ENCODE data around the gene TMEM266.

TMEM266 gene

DNA sequence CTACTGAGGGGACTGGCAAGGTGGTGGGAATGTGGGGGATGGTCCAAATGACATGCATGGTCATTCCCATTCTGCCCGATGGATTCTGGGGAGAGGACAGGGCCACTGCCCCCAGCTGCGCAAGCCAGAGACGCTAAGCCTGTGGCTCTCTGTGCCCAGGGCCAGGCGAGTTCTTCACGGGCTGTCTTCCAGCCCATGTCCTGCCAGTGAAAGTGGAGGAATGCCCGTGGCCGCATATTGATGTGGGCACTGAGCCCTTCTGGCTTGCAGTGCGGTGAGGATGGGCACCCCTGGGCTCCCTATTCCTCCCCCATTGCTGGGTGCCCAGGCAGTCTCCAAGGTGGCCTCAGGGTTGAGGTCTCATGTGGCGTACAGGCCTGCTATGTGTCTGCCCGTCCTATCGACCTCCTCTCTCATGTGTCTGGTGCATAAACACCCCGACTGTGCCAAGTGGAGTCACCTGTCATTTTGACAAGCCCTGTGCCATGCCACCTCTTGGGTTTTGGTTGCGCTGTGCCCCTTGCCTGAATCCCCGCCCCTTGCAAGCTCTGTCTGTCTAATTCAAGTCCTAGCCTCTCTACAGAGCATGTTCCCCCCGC, 116.8 kb downstream of the TMEM266 start:
- TF ChIP-seq, protein P1, sequence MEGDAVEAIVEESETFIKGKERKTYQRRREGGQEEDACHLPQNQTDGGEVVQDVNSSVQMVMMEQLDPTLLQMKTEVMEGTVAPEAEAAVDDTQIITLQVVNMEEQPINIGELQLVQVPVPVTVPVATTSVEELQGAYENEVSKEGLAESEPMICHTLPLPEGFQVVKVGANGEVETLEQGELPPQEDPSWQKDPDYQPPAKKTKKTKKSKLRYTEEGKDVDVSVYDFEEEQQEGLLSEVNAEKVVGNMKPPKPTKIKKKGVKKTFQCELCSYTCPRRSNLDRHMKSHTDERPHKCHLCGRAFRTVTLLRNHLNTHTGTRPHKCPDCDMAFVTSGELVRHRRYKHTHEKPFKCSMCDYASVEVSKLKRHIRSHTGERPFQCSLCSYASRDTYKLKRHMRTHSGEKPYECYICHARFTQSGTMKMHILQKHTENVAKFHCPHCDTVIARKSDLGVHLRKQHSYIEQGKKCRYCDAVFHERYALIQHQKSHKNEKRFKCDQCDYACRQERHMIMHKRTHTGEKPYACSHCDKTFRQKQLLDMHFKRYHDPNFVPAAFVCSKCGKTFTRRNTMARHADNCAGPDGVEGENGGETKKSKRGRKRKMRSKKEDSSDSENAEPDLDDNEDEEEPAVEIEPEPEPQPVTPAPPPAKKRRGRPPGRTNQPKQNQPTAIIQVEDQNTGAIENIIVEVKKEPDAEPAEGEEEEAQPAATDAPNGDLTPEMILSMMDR (IDR thresholded peaks at IDR 0.05; ENCODE audit: low read depth, low read length, missing control alignments) = no peak
- no peak for DNase-seq (ENCODE audit: extremely low read depth, low read depth)
- H3K4me3 ChIP-seq (replicated peaks; ENCODE audit: low read depth, low read length) = no peak overlapping the region

DNA sequence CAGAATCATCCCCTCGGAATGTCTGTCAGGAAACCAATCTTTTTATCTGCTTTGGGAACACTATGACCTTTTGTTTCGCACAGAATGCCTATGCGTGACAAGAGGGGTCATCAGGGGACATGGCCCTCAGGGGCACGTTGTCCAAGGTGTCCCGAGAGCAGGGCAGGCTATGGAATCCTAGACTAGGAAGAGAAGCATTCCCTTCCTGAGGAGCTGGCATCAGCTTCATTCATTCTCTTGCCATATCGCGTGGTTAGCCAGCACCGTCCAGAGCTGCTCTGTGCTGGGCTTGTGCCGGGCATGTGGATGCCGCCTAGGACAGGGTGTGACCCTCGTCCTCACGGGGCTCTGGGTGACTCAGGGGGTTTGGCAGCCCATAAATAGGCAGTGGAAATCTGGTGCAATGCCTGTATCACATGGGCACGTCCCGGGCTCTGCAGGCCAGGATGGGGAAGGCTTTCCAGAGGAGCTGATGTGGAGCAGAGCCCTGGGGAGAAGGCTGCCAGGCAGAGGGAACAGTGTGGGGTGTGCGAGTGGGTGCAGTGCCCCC, 117.8 kb downstream of the TMEM266 start:
- TF ChIP-seq, protein P1 (IDR thresholded peaks at IDR 0.05; ENCODE audit: low read depth, low read length, missing control alignments) = no peak
- no peak overlapping the region for H3K4me3 ChIP-seq (replicated peaks; ENCODE audit: low read depth, low read length)
- no peak for DNase-seq (ENCODE audit: extremely low read depth, low read depth)

DNA sequence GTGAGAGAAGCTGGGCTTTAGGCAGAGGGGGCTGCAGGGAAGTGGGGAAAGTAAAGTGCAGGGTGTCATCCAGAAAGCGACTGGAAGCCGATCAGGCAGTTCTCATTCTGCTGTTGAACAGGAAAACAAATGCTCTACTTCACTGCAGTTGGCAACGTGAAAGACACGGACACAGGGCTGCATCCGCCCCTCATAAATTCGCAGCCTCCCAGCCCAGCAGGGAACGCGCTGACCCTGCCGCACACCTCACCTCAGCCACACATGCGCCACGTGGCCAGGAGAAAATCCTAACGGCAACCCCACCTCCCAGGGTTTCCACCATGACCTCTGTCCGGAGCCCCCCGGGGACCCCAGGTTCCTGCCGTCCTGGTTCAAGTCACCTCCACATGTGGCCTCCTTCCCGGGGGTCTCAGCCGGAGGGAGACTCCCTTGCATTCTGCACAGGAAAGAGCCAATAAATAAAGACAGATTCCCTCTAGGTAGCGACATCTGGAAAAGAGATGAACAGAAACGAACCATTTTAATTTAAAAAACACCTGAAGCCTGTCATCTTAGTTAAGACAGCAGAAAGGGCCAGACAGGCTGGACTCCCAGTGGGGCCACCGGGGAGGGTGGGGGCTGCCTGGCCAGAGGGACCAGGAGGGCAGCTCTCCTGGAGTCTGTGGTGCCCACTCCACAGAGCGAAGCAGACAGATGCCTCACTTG, 118.7 kb downstream of the TMEM266 start:
- no peak for DNase-seq (ENCODE audit: extremely low read depth, low read depth)
- TF ChIP-seq, protein P1 (IDR thresholded peaks at IDR 0.05; ENCODE audit: low read depth, low read length, missing control alignments) = no peak
- no peak overlapping the region for H3K4me3 ChIP-seq (replicated peaks; ENCODE audit: low read depth, low read length)

DNA sequence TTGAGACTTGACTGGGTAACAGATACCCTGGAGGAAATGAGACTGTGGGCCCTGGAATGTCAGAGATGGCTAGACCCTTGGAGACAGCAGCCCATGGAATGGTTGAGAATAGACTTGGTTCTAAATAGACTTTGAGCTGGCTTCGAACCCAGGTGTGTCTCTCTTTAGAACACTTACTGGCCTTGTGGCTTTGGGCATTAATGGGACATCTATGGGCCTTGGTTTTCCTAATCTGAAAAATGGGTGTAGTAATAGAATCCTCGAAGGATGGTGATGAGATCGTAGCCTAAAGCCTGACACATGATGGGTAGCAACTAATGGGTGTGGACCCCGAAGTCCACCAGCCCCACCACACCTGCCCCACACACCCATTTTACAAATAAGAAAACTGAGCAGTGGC, 119.2 kb downstream of the TMEM266 start:
- no peak for DNase-seq (ENCODE audit: extremely low read depth, low read depth)
- TF ChIP-seq, protein P1 (IDR thresholded peaks at IDR 0.05; ENCODE audit: low read depth, low read length, missing control alignments) = no peak
- no peak overlapping the region for H3K4me3 ChIP-seq (replicated peaks; ENCODE audit: low read depth, low read length)

DNA sequence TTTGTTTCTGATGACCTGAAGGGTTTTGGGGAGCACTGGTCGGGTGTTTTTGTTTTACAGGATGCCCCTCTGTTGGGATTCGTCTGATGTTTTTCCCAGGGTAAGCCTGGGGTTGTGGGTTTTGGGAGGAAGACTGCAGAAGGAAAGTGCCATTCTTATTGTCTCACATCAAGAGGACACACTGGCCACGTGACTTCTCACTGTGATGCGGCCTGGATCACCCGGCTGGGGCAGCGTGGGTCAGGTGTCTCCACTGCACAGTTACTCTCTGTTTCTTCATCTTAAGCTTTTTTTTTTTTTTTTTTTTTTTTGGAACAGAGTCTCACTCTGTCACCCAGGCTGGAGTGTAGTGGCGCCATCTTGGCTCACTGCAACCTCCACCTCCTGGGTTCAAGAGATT, 120.5 kb downstream of the TMEM266 start:
- DNase-seq (ENCODE audit: extremely low read depth, low read depth) = no peak
- TF ChIP-seq, protein P1 (IDR thresholded peaks at IDR 0.05; ENCODE audit: low read depth, low read length, missing control alignments) = no peak
- H3K4me3 ChIP-seq (replicated peaks; ENCODE audit: low read depth, low read length) = no peak overlapping the region

DNA sequence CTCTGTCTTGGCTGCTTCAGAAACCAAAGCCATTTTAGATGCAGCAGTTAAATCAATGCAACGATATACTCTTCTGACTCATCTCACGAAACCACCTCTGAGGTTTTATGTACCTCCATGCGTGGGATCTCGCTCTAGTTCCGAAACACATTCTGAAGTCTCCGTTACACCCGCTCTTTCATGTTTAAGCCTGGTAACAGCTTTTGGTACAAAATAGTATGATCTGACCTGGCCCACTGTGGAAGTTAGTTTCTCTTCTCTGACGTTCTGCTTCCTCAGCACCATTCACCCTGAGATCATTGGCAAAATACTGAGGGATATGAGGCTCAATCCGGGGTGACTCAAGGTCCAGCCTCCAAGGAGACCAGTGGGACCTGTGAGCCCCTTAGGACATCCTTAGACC, 121.9 kb downstream of the TMEM266 start:
- no peak overlapping the region for H3K4me3 ChIP-seq (replicated peaks; ENCODE audit: low read depth, low read length)
- DNase-seq (ENCODE audit: extremely low read depth, low read depth) = no peak
- TF ChIP-seq, protein P1 (IDR thresholded peaks at IDR 0.05; ENCODE audit: low read depth, low read length, missing control alignments) = no peak

Data from HFF-Myc (cell line).